Transverse colon (tissue), 3 donors: ENCODE measurements around the gene KRTAP5-8.
"Not testable (repeated sequence)": the region's sequence is repeated elsewhere in the genome, so short reads cannot be mapped to it uniquely, and the experiment has no call there.

ENCODE experiments used
- CTCF ChIP-seq, 5 experiments: fragments of 200-600 bp in 3 of 5; fragments of 450-650 bp in 2 of 5; sonication (generic) in 3 of 5; IDR thresholded peaks; 1 replicate in 2 of 5; 2 replicates in 3 of 5; pipeline ENCODE4 v1.5.1; 2016 to 2017; ENCODE audit warnings: antibody characterized with exemption in 5 of 5, inconsistent platforms in 3 of 5, mild to moderate bottlenecking in 2 of 5, moderate library complexity in 1 of 5
- POLR2A ChIP-seq: fragments of 450-650 bp; IDR thresholded peaks from one replicate; pipeline ENCODE4 v1.6.1; 2016; ENCODE audit warnings: antibody characterized with exemption, mild to moderate bottlenecking, moderate library complexity

DNA sequence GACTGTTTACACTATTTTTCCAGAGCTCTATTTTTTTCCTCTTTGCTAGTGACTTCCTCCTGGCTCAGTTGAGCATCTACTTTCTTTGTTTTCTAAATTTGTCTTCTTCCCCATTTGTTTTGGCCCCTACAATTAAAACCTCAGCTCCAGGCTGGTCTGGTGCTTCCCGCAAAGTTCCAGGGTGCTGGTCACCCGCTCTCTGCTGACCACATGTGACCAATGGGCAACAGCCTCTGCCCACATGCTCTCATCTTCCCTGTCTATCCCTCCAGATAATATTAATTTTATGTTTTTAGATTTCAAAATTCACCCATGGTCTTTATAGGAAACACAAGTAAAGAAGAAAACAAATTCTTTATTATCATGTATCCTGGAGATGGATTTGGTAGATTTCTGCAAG lies 45.1 kb downstream of the KRTAP5-8 start:
- not testable (repeated sequence) for TF ChIP-seq POLR2A; CTCF (IDR thresholded peaks at IDR 0.05)
